ENCODE measurements around the gene SMIM33. TPM values are rescaled to one million over a fixed set of nuclear protein-coding genes. Genes with fewer than 3 reads are reported as not detected.
"Not testable (repeated sequence)": the region's sequence is repeated elsewhere in the genome, so short reads cannot be mapped to it uniquely, and the experiment has no call there.

Gene SMIM33
- total RNA-seq, 1 donor from 2014 or later: not detected

DNA sequence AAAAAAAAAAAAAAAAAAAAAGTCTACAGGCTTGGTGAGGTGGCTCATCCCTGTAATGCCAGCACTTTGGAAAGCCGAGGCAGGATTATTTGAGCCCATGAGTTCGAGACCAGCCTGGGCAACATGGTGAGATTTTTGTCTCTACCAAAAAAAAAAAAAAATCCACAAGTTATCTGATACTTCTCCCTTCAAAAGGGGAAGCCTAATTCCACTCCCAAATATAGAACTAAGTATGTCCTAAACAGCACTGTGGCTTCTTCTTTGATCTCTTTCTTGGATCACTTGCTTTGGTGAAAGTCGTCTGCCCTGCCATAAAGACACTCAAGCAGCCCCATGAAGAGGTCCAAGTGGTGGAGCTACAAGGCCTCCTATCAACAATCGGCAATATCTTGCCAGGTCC is 30.6 kb downstream of the SMIM33 start:
- Mint-ChIP-seq H3K36me3 (ENCODE audit: low read depth, unreplicated experiment) (no peaks in the 10 kb centered on the region), H3K27ac (ENCODE audit: unreplicated experiment) (no peak overlapping the region), H3K9me3 (ENCODE audit: unreplicated experiment) (no peaks in the 10 kb centered on the region), H3K4me1 (ENCODE audit: unreplicated experiment) (peaks cover 9% of the 10 kb centered on the region), H3K4me3 (ENCODE audit: unreplicated experiment) (no peak overlapping the region), H3K27me3 (ENCODE audit: unreplicated experiment) (no peaks in the 10 kb centered on the region)
- no peak for TF ChIP-seq CTCF (IDR thresholded peaks at IDR 0.05; ENCODE audit: unreplicated experiment)
- DNase-seq (ENCODE audit: low spot score): no peak

DNA sequence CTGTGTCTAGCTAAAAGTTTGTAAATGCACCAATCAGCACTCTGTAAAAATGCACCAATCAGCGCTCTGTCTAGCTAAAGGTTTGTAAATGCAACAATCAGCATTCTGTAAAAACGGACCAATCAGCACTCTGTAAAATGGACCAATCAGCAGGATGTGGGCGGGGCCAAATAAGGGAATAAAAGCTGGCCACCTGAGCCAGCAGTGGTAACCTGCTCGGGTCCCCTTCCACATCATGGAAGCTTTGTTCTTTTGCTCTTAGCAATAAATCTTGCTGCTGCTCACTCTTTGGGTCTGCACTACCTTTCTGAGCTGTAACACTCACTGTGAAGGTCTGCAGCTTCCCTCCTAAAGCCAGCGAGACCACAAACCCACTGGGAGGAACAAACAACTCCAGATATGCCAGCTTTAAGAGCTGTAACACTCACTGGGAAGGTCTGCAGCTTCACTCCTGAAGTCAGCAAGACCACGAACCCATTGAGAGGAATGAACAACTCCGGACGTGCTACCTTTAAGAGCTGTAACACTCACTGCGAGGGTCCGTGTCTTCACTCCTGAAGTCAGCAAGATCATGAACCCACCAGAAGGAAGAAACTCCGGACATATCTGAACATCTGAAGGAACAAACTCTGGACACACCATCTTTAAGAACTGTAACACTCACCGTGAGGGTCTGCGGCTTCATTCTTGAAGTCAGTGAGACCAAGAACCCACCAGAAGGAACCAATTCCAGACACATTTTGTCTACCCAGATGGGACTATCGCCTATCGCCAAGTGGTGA is 32.4 kb downstream of the SMIM33 start:
- H3K4me3 Mint-ChIP-seq (ENCODE audit: unreplicated experiment); H3K9me3 Mint-ChIP-seq (ENCODE audit: unreplicated experiment); DNase-seq (ENCODE audit: low spot score): not testable (repeated sequence)

GRCh38 chr5:139503879-139504278 is 33.1 kb downstream of the SMIM33 start:
- not testable (repeated sequence) for H3K27me3 Mint-ChIP-seq (ENCODE audit: unreplicated experiment); H3K27ac Mint-ChIP-seq (ENCODE audit: unreplicated experiment); H3K9me3 Mint-ChIP-seq (ENCODE audit: unreplicated experiment); H3K36me3 Mint-ChIP-seq (ENCODE audit: low read depth, unreplicated experiment); H3K4me1 Mint-ChIP-seq (ENCODE audit: unreplicated experiment); H3K4me3 Mint-ChIP-seq (ENCODE audit: unreplicated experiment); DNase-seq (ENCODE audit: low spot score)

More for the DNA sequence above, 32.4 kb downstream of the SMIM33 start:
- H3K4me1 Mint-ChIP-seq (ENCODE audit: unreplicated experiment); H3K27me3 Mint-ChIP-seq (ENCODE audit: unreplicated experiment); H3K36me3 Mint-ChIP-seq (ENCODE audit: low read depth, unreplicated experiment); H3K27ac Mint-ChIP-seq (ENCODE audit: unreplicated experiment): not testable (repeated sequence)

GRCh38 chr5:139504722-139505121 is 33.9 kb downstream of the SMIM33 start:
- H3K27ac Mint-ChIP-seq (ENCODE audit: unreplicated experiment): peak overlapping the region; percentile 20
- not testable (repeated sequence) for H3K27me3 Mint-ChIP-seq (ENCODE audit: unreplicated experiment); H3K4me3 Mint-ChIP-seq (ENCODE audit: unreplicated experiment); H3K36me3 Mint-ChIP-seq (ENCODE audit: low read depth, unreplicated experiment); H3K9me3 Mint-ChIP-seq (ENCODE audit: unreplicated experiment); DNase-seq (ENCODE audit: low spot score); H3K4me1 Mint-ChIP-seq (ENCODE audit: unreplicated experiment)

GRCh38 chr5:139512786-139513390 is 42.1 kb downstream of the SMIM33 start:
- peaks cover 4% of the 10 kb centered on the region for H3K36me3 Mint-ChIP-seq (ENCODE audit: low read depth, unreplicated experiment)

DNA sequence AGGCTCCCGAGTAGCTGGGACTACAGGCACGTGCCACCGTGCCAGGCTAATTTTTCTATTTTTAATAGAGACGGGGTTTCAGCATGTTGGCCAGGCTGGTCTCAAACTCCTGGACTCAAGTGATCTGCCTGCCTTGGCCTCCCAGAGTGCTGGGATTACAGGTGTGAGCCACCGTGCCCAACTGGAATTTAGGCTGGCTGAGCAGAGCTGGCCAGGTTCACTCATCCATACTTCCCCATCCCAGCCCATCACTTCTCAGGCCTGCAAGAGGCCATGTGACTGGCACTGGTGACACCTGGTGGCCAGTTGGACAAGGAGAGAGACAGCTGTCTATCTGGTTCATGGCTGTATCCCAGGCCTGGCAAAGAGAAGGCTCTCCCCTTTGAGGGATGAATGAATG is 42.6 kb downstream of the SMIM33 start:
- Mint-ChIP-seq H3K4me1 (ENCODE audit: unreplicated experiment) (peaks cover 15% of the 10 kb centered on the region), H3K27ac (ENCODE audit: unreplicated experiment) (peak overlapping the region; percentile 30), H3K27me3 (ENCODE audit: unreplicated experiment) (peaks cover 12% of the 10 kb centered on the region)
- H3K9me3 Mint-ChIP-seq (ENCODE audit: unreplicated experiment); H3K4me3 Mint-ChIP-seq (ENCODE audit: unreplicated experiment); H3K36me3 Mint-ChIP-seq (ENCODE audit: low read depth, unreplicated experiment): not testable (repeated sequence)
- DNase-seq (ENCODE audit: low spot score): peak; percentile 78
- peak; percentile 55 for TF ChIP-seq CTCF (IDR thresholded peaks at IDR 0.05; ENCODE audit: unreplicated experiment)

More at GRCh38 chr5:139512786-139513390, 42.1 kb downstream of the SMIM33 start:
- peak; percentile 19 for TF ChIP-seq CTCF (IDR thresholded peaks at IDR 0.05; ENCODE audit: unreplicated experiment)
- Mint-ChIP-seq H3K27me3 (ENCODE audit: unreplicated experiment) (peaks cover 9% of the 10 kb centered on the region), H3K4me3 (ENCODE audit: unreplicated experiment) (no peak overlapping the region), H3K4me1 (ENCODE audit: unreplicated experiment) (peaks cover 11% of the 10 kb centered on the region), H3K9me3 (ENCODE audit: unreplicated experiment) (no peaks in the 10 kb centered on the region), H3K27ac (ENCODE audit: unreplicated experiment) (no peak overlapping the region)
- no peak for DNase-seq (ENCODE audit: low spot score)
